ENCODE measurements around the gene MMUT. TPM values are rescaled to one million over a fixed set of nuclear protein-coding genes. Genes with fewer than 3 reads are reported as not detected.
"Not testable (repeated sequence)": the region's sequence is repeated elsewhere in the genome, so short reads cannot be mapped to it uniquely, and the experiment has no call there.

MMUT gene
- total RNA-seq, 1 donor from 2014 or later, result 16.4 TPM

GRCh38 chr6:49423817-49424216 is 39.2 kb downstream of the MMUT start:
- DNase-seq (ENCODE audit: low read depth, low spot score), result no peak

GRCh38 chr6:49416195-49416594 is 46.9 kb downstream of the MMUT start:
- DNase-seq (ENCODE audit: low read depth, low spot score), result no peak

- no peak for DNase-seq (ENCODE audit: low read depth, low spot score)
Measured at GRCh38 chr6:49415358-49415757, 47.7 kb downstream of the MMUT start.

- no peak for DNase-seq (ENCODE audit: low read depth, low spot score)
Measured at GRCh38 chr6:49410564-49410963, 52.5 kb downstream of the MMUT start.

GRCh38 chr6:49409951-49410542 is 53.0 kb downstream of the MMUT start:
- peak; percentile 26 for DNase-seq (ENCODE audit: low read depth, low spot score)

- no peak for DNase-seq (ENCODE audit: low read depth, low spot score)
Measured at GRCh38 chr6:49406250-49406970, 56.6 kb downstream of the MMUT start.

- no peak for DNase-seq (ENCODE audit: low read depth, low spot score)
Measured at GRCh38 chr6:49401063-49401462, 62.0 kb downstream of the MMUT start.

- not testable (repeated sequence) for DNase-seq (ENCODE audit: low read depth, low spot score)
Measured at GRCh38 chr6:49386667-49387508, 76.2 kb downstream of the MMUT start.

- no peak for DNase-seq (ENCODE audit: low read depth, low spot score)
Measured at GRCh38 chr6:49384904-49385303, 78.1 kb downstream of the MMUT start.

Other genes with a start within 250 kb of the MMUT start
- gene CENPQ, start 117 bp upstream of the MMUT start, total RNA-seq, result 6.3 and 8.2 TPM in 2 replicates
- not detected in 2 replicates for gene GLYATL3, start 36.7 kb upstream of the MMUT start, total RNA-seq
- gene C6orf141, start 87.4 kb upstream of the MMUT start, total RNA-seq, result 2.8 and 6.0 TPM in 2 replicates
- gene RHAG, start 173.6 kb upstream of the MMUT start, total RNA-seq, result not detected in 2 replicates